PFSK-1 (cell line): ENCODE data around the gene FAM13C.

Experiments used
- POLR2AphosphoS5 ChIP-seq: IDR thresholded peaks from 2 replicates; pipeline ENCODE4 v1.6.1; 2012; ENCODE audit warnings: low read depth, mild to moderate bottlenecking, control low read depth, low read length, moderate library complexity
- SIN3A ChIP-seq: IDR thresholded peaks from 2 replicates; pipeline ENCODE4 v1.6.1; 2012; ENCODE audit warnings: mild to moderate bottlenecking, low read length, moderate library complexity, borderline replicate concordance; ENCODE audit not compliant: insufficient read depth
- TAF1 ChIP-seq: IDR thresholded peaks from 2 replicates; pipeline ENCODE4 v1.6.1; 2012; ENCODE audit warnings: low read length, control low read depth, borderline replicate concordance; ENCODE audit not compliant: insufficient read depth

DNA sequence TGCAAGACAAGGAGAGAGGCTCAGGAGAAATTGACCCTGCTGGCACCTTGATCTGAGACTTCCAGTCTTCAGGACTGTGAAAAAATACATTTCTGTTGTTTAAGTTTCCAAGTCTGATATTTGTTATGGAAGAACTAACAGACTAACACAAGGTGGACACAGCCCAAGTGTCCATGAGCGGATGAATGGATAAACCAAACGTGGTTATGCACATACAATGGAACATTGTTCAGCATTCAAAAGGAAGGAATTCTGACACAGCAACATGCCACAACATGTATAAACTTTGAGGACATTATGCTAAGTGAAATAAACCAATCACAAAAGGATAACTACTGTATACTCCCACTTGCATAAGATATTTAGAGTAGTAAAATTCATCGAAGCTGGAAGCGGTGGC, 76.5 kb downstream of the FAM13C start:
- TF ChIP-seq SIN3A = no peak
- no peak for TF ChIP-seq POLR2AphosphoS5
- no peak for TF ChIP-seq TAF1
